ENCODE results near the gene ALPL. TPM values are rescaled to one million over a fixed set of nuclear protein-coding genes. Genes with fewer than 3 reads are reported as not detected.

ALPL gene
- total and polyA plus RNA-seq, 7 donors: 0.73 to 2.0 (median 1.3) TPM

GRCh38 chr1:21550866-21551475 is 41.7 kb downstream of the ALPL start:
- intact Hi-C loops (cut with DNase I): no loop called here
- Histone ChIP-seq H3K4me1 (no peaks in the 10 kb centered on the region), H3K36me3 (ENCODE audit: insufficient read depth in 1 of 2, low read depth in 1 of 2) (no peaks in the 10 kb centered on the region), H3K27ac (no peak overlapping the region), H3K4me3 (no peak overlapping the region), H3K27me3 (ENCODE audit: insufficient read depth in 3 of 3, low read length in 2 of 3) (peaks cover 0 to 20% (median 2%) of the 10 kb centered on the region in 3 donors), H3K9me3 (no peaks in the 10 kb centered on the region)
- TF ChIP-seq CTCF (IDR thresholded peaks at IDR 0.05): no peak
- 77 to 85% (median 80%) methylated on average over 12 of the region's 12 CpGs for WGBS, 3 donors
- no peak for ATAC-seq
- no peak for DNase-seq

DNA sequence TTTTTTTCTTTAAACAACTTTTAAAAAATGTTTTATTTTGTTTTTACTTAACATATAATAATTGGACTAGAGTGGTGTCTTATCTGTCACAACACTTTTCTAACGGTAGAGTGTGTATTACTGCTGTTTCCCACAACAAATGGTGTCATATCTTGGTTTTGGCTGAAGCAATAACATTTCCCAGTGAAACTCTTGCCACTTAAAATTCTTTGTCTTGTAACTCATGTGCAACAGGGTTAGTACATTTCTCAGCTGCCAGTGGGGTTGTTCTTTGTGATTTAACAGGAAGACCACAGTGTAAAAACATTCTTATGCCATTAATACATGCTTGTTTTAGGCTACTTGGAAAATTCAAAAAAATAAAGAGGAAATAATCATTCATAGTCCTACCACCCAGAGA is 43.5 kb downstream of the ALPL start:
- whole genome bisulfite sequencing, 3 donors: 17 to 28% (median 26%) methylated on average over 1 of the region's 1 CpG
- Histone ChIP-seq H3K36me3 (ENCODE audit: insufficient read depth in 1 of 2, low read depth in 1 of 2) (no peaks in the 10 kb centered on the region), H3K9me3 (no peaks in the 10 kb centered on the region), H3K27ac (no peak overlapping the region), H3K27me3 (ENCODE audit: insufficient read depth in 3 of 3, low read length in 2 of 3) (peaks cover 0 to 32% (median 2%) of the 10 kb centered on the region in 3 donors), H3K4me1 (no peaks in the 10 kb centered on the region), H3K4me3 (no peak overlapping the region)
- intact Hi-C loops (cut with DNase I): no loop called here
- DNase-seq (no peak), ATAC-seq (no peak)
- no peak for TF ChIP-seq CTCF (IDR thresholded peaks at IDR 0.05)

DNA sequence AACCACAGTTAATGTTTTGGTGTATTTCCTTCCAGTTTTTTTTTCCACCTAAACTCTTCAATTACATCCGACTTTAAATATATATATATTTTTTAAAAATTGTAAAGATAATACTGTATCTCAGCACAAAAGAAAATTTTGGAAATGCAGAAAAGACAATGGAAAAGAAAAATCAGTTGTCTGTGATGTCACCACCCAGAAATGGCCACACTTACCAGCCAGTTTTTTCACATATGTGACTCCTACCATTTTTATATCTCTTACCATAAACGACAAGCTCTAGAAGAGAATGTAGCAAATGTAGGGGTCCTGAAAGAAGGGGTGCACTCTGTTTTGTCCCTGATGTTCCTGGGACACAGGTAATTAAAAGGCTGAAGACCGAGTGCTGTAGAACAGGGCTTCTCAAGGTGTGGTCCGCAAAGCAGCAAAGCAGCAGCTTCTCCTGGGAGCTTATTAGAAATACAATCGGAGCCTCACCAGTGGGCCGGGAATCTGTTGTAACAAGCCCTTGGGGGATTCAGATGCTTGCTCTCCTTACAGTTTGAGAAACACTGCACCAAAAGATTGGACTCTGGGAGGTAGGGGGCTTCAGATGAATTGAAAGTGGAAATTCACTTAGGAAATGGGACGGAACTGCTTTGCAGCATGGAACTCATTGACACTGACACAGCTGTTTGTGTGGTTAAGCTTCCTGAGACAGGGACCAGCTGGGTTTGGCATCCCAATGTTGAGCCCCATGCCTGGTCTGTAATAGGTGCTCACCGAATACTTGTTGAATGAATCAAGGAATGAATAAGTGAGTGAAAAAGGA is 44.1 kb downstream of the ALPL start:
- H3K36me3 ChIP-seq (ENCODE audit: insufficient read depth in 1 of 2, low read depth in 1 of 2): no peaks in the 10 kb centered on the region
- whole genome bisulfite sequencing, 3 donors: 30 to 38% (median 36%) methylated on average over 8 of the region's 8 CpGs
- H3K9me3 ChIP-seq: no peaks in the 10 kb centered on the region
- peaks cover 0 to 35% (median 2%) of the 10 kb centered on the region in 3 donors for H3K27me3 ChIP-seq (ENCODE audit: insufficient read depth in 3 of 3, low read length in 2 of 3)
- ATAC-seq (no peak), DNase-seq (peak in 1 of 2 donors; percentile 1)
- no peaks in the 10 kb centered on the region for H3K4me1 ChIP-seq
- H3K4me3 ChIP-seq: no peak overlapping the region
- intact Hi-C loops (cut with DNase I): no loop called here
- TF ChIP-seq CTCF (IDR thresholded peaks at IDR 0.05): no peak
- no peak overlapping the region for H3K27ac ChIP-seq

DNA sequence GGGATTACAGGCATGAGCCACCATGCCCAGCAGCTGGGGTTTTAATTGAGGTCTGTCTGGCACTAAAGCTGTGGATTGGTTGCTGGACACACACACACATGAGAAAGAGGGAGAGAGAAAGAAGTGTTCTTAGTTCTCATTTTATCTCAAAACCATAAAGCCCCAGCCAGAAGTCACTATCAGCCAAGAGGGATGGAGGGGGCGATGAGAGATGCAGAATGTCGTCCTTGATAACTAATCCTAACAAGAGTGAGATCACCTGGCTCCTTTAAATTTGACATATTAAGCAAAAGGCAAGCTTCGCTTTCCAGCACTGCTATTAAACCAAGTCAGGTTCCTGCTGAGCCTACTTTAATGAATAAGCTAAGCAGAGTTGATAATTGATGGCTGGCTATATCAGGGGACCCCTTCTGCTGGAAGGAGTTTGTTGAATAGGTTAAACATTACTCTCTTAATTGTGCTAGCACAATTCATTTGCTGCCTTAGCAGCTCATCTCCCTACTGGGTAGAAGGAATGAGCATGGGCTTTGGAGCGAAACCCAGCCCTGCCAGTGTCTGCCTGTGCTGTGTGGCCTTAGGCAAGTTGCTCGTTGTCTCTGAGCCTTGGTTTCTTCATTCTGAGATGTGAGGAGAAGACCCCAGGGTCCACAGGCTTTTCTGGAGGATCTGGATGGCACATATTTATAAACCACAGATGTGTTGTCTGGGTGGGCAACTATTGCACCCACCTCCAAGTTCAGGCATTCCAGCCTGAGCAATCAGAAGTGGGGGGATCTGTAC is 50.8 kb downstream of the ALPL start:
- Histone ChIP-seq H3K27ac (no peak overlapping the region), H3K4me1 (no peaks in the 10 kb centered on the region), H3K27me3 (ENCODE audit: insufficient read depth in 3 of 3, low read length in 2 of 3) (peaks cover 0 to 27% (median 0%) of the 10 kb centered on the region in 3 donors), H3K36me3 (ENCODE audit: insufficient read depth in 1 of 2, low read depth in 1 of 2) (no peaks in the 10 kb centered on the region), H3K9me3 (no peaks in the 10 kb centered on the region), H3K4me3 (no peak overlapping the region)
- 81 to 84% (median 83%) methylated on average over 5 of the region's 5 CpGs for WGBS, 3 donors
- TF ChIP-seq CTCF (IDR thresholded peaks at IDR 0.05): no peak
- intact Hi-C loops (cut with DNase I): no loop called here
- no peak for ATAC-seq
- peak in 1 of 2 donors; percentile 1 for DNase-seq
